Stimulated activated CD4-positive, alpha-beta T cell treated with anti-CD3 and anti-CD28 coated beads, Interleukin-4, amount 100 ng/mL, for 4 hours (primary cell): ENCODE results near the gene NDRG2.
"Not testable (repeated sequence)": the region's sequence is repeated elsewhere in the genome, so short reads cannot be mapped to it uniquely, and the experiment has no call there.

Experiments used
- DNase-seq, 2 experiments: peaks; one replicate each; pipeline ENCODE4 v3.0.0-alpha.2; 2020

Gene NDRG2

GRCh38 chr14:21003788-21004346 is 21.0 kb downstream of the NDRG2 start:
- DNase-seq: no peak

GRCh38 chr14:21001218-21001617 is 23.6 kb downstream of the NDRG2 start:
- DNase-seq: no peak

- DNase-seq: no peak
Measured at GRCh38 chr14:20999591-20999990, 25.3 kb downstream of the NDRG2 start.

- no peak for DNase-seq
Measured at GRCh38 chr14:20998674-20999366, 26.0 kb downstream of the NDRG2 start, which contains the start of gene SLC39A2. SLC39A2 (plus strand) TSS chr14:20999293; CDS start chr14:20999447, 154 bp downstream.

GRCh38 chr14:20998139-20998538 is 26.7 kb downstream of the NDRG2 start:
- no peak for DNase-seq

- no peak for DNase-seq
Measured at GRCh38 chr14:20997564-20997963, 27.3 kb downstream of the NDRG2 start.

- DNase-seq: no peak
Measured at GRCh38 chr14:20997115-20997514, 27.7 kb downstream of the NDRG2 start.

- DNase-seq: no peak
Measured at GRCh38 chr14:20996521-20996920, 28.3 kb downstream of the NDRG2 start.

- peak; percentile 77 to 79 for DNase-seq
Measured at GRCh38 chr14:20989787-20990600, 34.9 kb downstream of the NDRG2 start, which contains the start of gene METTL17. METTL17 (plus strand) TSS chr14:20989980; CDS start chr14:20990003, 23 bp downstream.

GRCh38 chr14:20989471-20989786 is 35.4 kb downstream of the NDRG2 start:
- no peak for DNase-seq

- DNase-seq: no peak
Measured at GRCh38 chr14:20988717-20989470, 36.0 kb downstream of the NDRG2 start.

GRCh38 chr14:20986811-20987210 is 38.0 kb downstream of the NDRG2 start:
- no peak for DNase-seq

GRCh38 chr14:20985650-20986049 is 39.2 kb downstream of the NDRG2 start:
- not testable (repeated sequence) for DNase-seq

GRCh38 chr14:20982646-20983369 is 42.1 kb downstream of the NDRG2 start:
- DNase-seq: no peak

- no peak for DNase-seq
Measured at GRCh38 chr14:20980906-20981305, 44.0 kb downstream of the NDRG2 start.

GRCh38 chr14:20978687-20979086 is 46.2 kb downstream of the NDRG2 start:
- DNase-seq: no peak

- no peak for DNase-seq
Measured at GRCh38 chr14:20976291-20976690, 48.6 kb downstream of the NDRG2 start.

GRCh38 chr14:20973501-20973900 is 51.4 kb downstream of the NDRG2 start:
- no peak for DNase-seq

GRCh38 chr14:20971705-20972021 is 53.2 kb downstream of the NDRG2 start:
- no peak for DNase-seq

GRCh38 chr14:20970983-20971704 is 53.7 kb downstream of the NDRG2 start:
- DNase-seq: peak; percentile 65 to 78

GRCh38 chr14:20970647-20970982 is 54.2 kb downstream of the NDRG2 start:
- no peak for DNase-seq

- DNase-seq: no peak
Measured at GRCh38 chr14:20969336-20969735, 55.5 kb downstream of the NDRG2 start.
